ENCODE measurements around the gene CACNA1G.

The CACNA1G gene

DNA sequence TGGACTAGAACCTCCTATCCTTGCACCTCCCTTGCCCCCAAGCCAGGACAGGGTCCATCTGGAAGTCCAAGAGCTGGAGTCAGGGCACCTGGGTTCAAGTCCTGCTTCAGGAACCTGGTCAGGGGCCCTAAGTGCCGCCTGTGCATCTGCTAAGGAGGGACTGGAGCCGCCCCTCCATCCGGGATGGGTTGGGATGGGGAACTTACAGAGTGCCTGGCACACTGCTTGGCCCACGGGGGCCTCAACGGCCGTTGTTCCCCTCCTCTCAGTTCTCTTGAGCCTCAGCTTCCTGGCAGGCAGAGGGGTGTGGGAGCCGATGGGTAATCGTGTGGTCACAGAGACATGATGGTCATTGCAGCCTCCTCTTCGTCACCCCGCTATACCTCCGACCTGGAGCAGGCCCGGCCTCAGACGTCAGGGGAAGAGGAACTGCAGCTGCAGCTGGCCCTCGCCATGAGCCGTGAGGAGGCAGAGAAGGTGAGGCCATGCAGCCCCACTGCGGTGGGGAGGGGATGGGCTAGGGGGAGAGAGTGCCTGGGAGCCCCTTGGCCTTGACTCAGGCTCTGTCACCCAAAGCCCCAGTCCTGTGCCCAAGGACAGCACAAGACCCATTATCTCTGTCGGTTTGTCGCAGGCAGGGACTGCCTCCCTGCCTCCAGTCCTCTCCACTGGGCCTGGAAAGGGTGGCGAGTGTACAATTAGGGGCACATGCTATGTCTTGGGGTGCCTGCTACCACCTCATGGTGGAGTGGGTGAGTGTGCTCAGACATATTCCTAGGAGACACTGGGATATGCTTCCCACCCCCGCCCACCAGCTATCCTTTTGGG lies 22.6 kb upstream of the CACNA1G start:
- TF ChIP-seq, protein P1, sequence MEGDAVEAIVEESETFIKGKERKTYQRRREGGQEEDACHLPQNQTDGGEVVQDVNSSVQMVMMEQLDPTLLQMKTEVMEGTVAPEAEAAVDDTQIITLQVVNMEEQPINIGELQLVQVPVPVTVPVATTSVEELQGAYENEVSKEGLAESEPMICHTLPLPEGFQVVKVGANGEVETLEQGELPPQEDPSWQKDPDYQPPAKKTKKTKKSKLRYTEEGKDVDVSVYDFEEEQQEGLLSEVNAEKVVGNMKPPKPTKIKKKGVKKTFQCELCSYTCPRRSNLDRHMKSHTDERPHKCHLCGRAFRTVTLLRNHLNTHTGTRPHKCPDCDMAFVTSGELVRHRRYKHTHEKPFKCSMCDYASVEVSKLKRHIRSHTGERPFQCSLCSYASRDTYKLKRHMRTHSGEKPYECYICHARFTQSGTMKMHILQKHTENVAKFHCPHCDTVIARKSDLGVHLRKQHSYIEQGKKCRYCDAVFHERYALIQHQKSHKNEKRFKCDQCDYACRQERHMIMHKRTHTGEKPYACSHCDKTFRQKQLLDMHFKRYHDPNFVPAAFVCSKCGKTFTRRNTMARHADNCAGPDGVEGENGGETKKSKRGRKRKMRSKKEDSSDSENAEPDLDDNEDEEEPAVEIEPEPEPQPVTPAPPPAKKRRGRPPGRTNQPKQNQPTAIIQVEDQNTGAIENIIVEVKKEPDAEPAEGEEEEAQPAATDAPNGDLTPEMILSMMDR (IDR thresholded peaks at IDR 0.05), result no peak
- peaks cover 12% of the 10 kb centered on the region in 2 experiments for H3K4me1 ChIP-seq (ENCODE audit: control insufficient read depth in 1 of 2, insufficient read depth in 1 of 2, low read depth in 1 of 2, low read length in 1 of 2)
- H3K27me3 ChIP-seq, result peaks cover 40% of the 10 kb centered on the region
- no peak overlapping the region for H3K4me3 ChIP-seq (ENCODE audit: low read depth in 1 of 2, low read length in 1 of 2)
- H3K27ac ChIP-seq, result no peak overlapping the region
- H3K36me3 ChIP-seq, result no peaks in the 10 kb centered on the region
- H3K9me3 ChIP-seq, result no peaks in the 10 kb centered on the region

DNA sequence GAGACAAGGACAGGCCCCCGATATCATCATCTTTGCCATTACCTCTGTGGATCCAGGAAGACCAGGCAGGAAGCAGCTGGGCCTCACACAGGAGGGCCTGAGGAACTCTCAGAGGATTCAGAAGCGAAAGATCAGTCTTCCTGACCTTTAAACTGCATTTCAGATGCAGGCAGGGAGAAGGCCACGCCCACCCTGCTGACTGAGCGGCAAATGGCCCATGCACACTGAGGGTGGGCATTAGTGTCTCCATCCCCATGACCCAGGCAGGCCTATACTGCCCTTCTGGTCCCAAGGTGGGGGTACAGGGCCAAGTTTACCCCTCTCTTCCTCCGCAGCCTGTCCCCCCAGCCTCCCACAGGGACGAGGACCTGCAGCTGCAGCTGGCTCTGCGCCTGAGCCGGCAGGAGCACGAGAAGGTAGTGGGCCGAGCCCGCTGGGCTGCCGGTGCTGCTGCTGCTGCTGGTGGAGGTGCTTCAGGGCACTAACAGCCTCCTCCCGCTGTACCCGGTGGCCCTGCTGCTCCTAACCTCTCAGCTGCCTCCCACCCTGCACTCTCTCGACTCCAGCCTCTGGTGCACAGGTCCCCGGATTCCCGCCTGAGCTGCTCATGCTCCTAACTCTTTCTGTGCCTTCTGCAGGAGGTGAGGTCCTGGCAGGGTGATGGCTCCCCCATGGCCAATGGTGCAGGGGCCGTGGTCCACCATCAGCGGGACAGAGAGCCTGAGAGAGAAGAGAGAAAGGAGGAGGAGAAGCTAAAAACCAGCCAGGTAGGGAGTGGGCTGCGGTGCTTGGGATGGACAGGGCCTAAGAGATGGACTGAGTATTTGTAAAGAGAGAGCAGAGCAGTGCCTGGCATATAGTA lies 21.7 kb upstream of the CACNA1G start:
- H3K36me3 ChIP-seq, result no peaks in the 10 kb centered on the region
- H3K4me3 ChIP-seq (ENCODE audit: low read depth in 1 of 2, low read length in 1 of 2), result no peak overlapping the region
- H3K27me3 ChIP-seq, result peaks cover 33% of the 10 kb centered on the region
- no peak overlapping the region for H3K27ac ChIP-seq
- H3K4me1 ChIP-seq (ENCODE audit: control insufficient read depth in 1 of 2, insufficient read depth in 1 of 2, low read depth in 1 of 2, low read length in 1 of 2), result peaks cover 7 to 12% of the 10 kb centered on the region in 2 experiments
- H3K9me3 ChIP-seq, result no peaks in the 10 kb centered on the region
- TF ChIP-seq, protein P1 (IDR thresholded peaks at IDR 0.05), result no peak

DNA sequence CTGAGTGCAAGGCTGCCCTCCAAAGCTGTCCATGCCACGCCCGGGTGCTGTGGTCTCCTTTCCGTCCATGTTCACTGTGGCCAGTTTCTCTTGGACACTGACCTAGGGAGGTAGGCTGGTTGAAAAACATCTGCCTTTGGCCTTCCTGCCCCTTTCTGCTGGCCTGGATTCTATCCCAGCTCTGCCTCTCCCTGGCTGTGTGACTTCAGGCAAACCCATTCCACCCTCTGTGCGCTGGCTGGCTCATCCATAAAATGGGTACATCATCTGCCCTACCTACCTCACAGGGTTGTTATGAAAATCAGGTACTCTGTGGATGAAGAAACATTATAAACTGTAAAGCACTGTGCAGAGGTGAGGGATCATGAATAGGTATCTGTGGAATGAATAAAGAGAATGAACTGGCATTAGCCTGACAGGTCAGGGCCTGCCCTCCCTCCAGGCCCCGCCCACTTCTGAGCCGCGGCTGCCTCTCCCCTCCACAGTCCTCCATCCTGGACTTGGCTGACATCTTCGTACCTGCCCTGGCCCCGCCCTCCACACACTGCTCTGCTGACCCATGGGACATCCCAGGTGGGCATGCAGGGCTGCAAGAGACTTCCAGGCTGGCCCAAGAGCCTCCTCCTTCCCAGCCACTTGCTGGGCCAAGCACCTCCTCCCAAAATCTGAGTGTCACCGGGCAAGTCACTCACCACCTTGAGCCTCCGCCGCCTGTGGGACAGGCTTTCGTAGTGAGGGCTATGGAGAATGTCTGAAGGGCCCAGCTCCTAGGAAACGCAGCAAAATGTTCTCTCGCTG lies 20.6 kb upstream of the CACNA1G start:
- Histone ChIP-seq H3K9me3 (no peaks in the 10 kb centered on the region), H3K36me3 (no peaks in the 10 kb centered on the region), H3K4me3 (ENCODE audit: low read depth in 1 of 2, low read length in 1 of 2) (no peak overlapping the region), H3K4me1 (ENCODE audit: control insufficient read depth in 1 of 2, insufficient read depth in 1 of 2, low read depth in 1 of 2, low read length in 1 of 2) (peaks cover 6 to 12% of the 10 kb centered on the region in 2 experiments), H3K27me3 (peaks cover 33% of the 10 kb centered on the region), H3K27ac (no peak overlapping the region)
- TF ChIP-seq, protein P1 (IDR thresholded peaks at IDR 0.05), result no peak

DNA sequence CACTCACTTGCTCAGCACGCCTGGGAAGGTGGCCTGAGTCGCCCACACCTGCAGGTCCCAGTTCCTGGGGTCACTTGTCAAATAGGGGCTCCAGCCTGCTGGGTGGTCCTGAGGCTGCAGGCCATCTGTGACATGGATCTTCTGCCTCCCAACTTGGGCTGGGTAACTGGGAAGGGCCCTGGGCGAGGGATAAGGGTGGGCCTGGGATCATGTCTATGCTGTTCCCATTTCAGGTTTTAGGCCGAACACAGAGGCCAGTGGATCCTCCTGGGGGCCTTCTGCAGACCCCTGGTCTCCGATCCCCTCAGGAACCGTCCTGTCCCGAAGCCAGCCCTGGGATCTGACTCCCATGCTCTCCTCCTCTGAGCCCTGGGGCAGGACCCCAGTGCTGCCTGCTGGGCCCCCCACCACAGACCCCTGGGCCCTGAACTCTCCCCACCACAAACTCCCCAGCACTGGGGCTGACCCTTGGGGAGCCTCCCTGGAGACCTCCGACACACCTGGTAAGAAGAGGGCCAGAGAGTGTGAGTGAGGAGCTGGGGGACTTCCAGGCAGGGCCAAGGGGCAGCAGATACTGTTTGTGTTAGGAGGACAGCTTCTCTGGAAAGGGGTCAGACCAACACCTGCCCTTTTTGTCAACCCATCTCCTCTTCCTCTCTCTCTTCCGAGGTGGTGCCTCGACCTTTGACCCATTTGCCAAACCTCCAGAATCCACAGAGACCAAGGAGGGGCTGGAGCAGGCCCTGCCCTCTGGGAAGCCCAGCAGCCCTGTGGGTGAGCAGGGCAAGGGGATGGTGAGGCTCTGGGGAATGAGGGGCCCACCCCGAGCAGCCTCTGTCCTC lies 19.7 kb upstream of the CACNA1G start:
- peaks cover 33% of the 10 kb centered on the region for H3K27me3 ChIP-seq
- H3K36me3 ChIP-seq, result no peaks in the 10 kb centered on the region
- H3K9me3 ChIP-seq, result no peaks in the 10 kb centered on the region
- H3K27ac ChIP-seq, result no peak overlapping the region
- H3K4me1 ChIP-seq (ENCODE audit: control insufficient read depth in 1 of 2, insufficient read depth in 1 of 2, low read depth in 1 of 2, low read length in 1 of 2), result peaks cover 6 to 12% of the 10 kb centered on the region in 2 experiments
- H3K4me3 ChIP-seq (ENCODE audit: low read depth in 1 of 2, low read length in 1 of 2), result peak overlapping the region in 1 of 2 experiments; percentile 87
- TF ChIP-seq, protein P1 (IDR thresholded peaks at IDR 0.05), result no peak

All from neutrophil (primary cell).